ENCODE data around the gene DARS1. TPM values are rescaled to one million over a fixed set of nuclear protein-coding genes. Genes with fewer than 3 reads are reported as not detected.

The DARS1 gene
- total and polyA plus RNA-seq, 3 donors from 2014 or later = 32.3 to 45.7 (median 39.5) TPM

GRCh38 chr2:135936524-135936923, 48.9 kb downstream of the DARS1 start:
- Histone ChIP-seq H3K27me3 (no peaks in the 10 kb centered on the region), H3K4me3 (no peak overlapping the region), H3K36me3 (ENCODE audit: low read depth, missing control alignments) (no peaks in the 10 kb centered on the region), H3K9me3 (no peaks in the 10 kb centered on the region), H3K27ac (no peak overlapping the region), H3K4me1 (no peaks in the 10 kb centered on the region)
- no peak for DNase-seq
- TF ChIP-seq POLR2A (IDR thresholded peaks at IDR 0.05) (no peak), CTCF (IDR thresholded peaks at IDR 0.05) (no peak)
- intact Hi-C loops (cut with DNase I; ENCODE audit: low total_unique reads) = no loop called here

DNA sequence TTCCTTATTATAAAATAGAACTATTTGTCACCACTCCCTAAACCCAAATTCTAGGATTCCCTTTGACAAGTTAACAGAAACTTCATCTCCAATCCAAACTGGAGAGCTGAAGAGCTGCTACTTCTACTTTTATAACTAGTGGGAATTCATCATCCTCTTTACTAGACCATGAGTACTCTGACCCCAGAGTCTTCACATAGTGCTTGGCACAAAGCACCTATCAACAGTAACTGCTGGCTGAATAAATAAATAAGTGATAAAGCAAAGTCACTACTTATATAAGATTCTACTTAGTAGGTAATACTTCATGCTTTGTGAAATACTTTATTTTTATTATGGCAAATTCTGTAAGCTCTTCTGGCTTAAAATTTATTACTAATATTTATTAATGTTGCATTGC, 49.5 kb downstream of the DARS1 start:
- intact Hi-C loops (cut with DNase I; ENCODE audit: low total_unique reads) = no loop called here
- no peaks in the 10 kb centered on the region for H3K9me3 ChIP-seq
- H3K27me3 ChIP-seq = no peaks in the 10 kb centered on the region
- no peak for TF ChIP-seq CTCF (IDR thresholded peaks at IDR 0.05)
- TF ChIP-seq POLR2A (IDR thresholded peaks at IDR 0.05) = no peak
- no peak overlapping the region for H3K27ac ChIP-seq
- H3K4me1 ChIP-seq = no peaks in the 10 kb centered on the region
- H3K36me3 ChIP-seq (ENCODE audit: low read depth, missing control alignments) = no peaks in the 10 kb centered on the region
- DNase-seq = no peak
- H3K4me3 ChIP-seq = no peak overlapping the region

GRCh38 chr2:135931776-135932443, 53.5 kb downstream of the DARS1 start:
- no peaks in the 10 kb centered on the region for H3K36me3 ChIP-seq (ENCODE audit: low read depth, missing control alignments)
- TF ChIP-seq POLR2A (IDR thresholded peaks at IDR 0.05) (no peak), CTCF (IDR thresholded peaks at IDR 0.05) (no peak)

GRCh38 chr2:135926605-135927004, 58.8 kb downstream of the DARS1 start:
- no peaks in the 10 kb centered on the region for H3K4me1 ChIP-seq
- 90 to 93% methylated on average over 3 of the region's 3 CpGs for WGBS, 2 donors
- DNase-seq = no peak
- no peak overlapping the region for H3K27ac ChIP-seq
- H3K27me3 ChIP-seq = no peaks in the 10 kb centered on the region
- H3K4me3 ChIP-seq = no peak overlapping the region
- H3K9me3 ChIP-seq = no peaks in the 10 kb centered on the region
- TF ChIP-seq CTCF (IDR thresholded peaks at IDR 0.05) = no peak
- no peak for TF ChIP-seq POLR2A (IDR thresholded peaks at IDR 0.05)
- intact Hi-C loops (cut with DNase I; ENCODE audit: low total_unique reads) = no loop called here
- H3K36me3 ChIP-seq (ENCODE audit: low read depth, missing control alignments) = no peaks in the 10 kb centered on the region

More at GRCh38 chr2:135931776-135932443, 53.5 kb downstream of the DARS1 start:
- H3K27ac ChIP-seq = no peak overlapping the region
- no peaks in the 10 kb centered on the region for H3K9me3 ChIP-seq
- DNase-seq = no peak
- no peaks in the 10 kb centered on the region for H3K27me3 ChIP-seq
- H3K4me3 ChIP-seq = no peak overlapping the region
- H3K4me1 ChIP-seq = no peaks in the 10 kb centered on the region
- intact Hi-C loops (cut with DNase I; ENCODE audit: low total_unique reads) = no loop called here

DNA sequence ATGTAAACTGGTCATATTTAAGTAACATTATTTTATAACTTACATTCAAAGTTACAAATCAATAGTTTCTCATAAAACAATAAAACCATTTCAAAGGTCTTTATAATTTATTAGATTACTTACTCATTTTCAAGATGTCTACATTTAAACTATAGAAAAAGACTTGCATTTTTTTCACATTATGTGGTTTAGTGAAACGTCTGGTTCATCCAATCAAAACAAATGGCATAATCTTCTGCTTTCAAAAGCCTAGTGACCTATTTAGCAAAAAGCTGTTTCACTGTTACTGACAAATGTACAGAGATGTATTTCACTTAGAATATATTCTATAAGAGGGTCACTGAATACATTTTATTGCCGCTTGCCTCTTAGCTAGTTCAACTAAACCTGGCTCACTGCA, 59.9 kb downstream of the DARS1 start:
- intact Hi-C loops (cut with DNase I; ENCODE audit: low total_unique reads) = no loop called here
- no peak for DNase-seq
- Histone ChIP-seq H3K27me3 (no peaks in the 10 kb centered on the region), H3K4me1 (no peaks in the 10 kb centered on the region), H3K36me3 (ENCODE audit: low read depth, missing control alignments) (no peaks in the 10 kb centered on the region), H3K27ac (no peak overlapping the region), H3K9me3 (no peaks in the 10 kb centered on the region), H3K4me3 (no peak overlapping the region)
- TF ChIP-seq POLR2A (IDR thresholded peaks at IDR 0.05) = no peak
- no peak for TF ChIP-seq CTCF (IDR thresholded peaks at IDR 0.05)
- WGBS, 2 donors = 76 to 83% methylated on average over 2 of the region's 2 CpGs
